GM18505 (cell line): ENCODE data around the gene TTLL9.
A peak's percentile ranks its signal among the peaks of the same experiment; 100 is the strongest.

ENCODE experiments used
- ATAC-seq: cut with Tn5 transposase; IDR thresholded peaks from one replicate; pipeline ENCODE4 v1.9.1; 2021; ENCODE audit not compliant: unreplicated experiment
- POLR2A ChIP-seq: IDR thresholded peaks from 4 replicates; pipeline ENCODE4 v1.6.1; 2011; ENCODE audit warnings: borderline replicate concordance; ENCODE audit not compliant: insufficient read depth, insufficient read length; ENCODE audit errors: extremely low read depth

The TTLL9 gene

GRCh38 chr20:31831211-31831610, 39.2 kb upstream of the TTLL9 start:
- no peak for TF ChIP-seq POLR2A
- ATAC-seq, result no peak

GRCh38 chr20:31831771-31832306, 38.6 kb upstream of the TTLL9 start:
- ATAC-seq, result no peak
- no peak for TF ChIP-seq POLR2A

- TF ChIP-seq POLR2A, result no peak
- ATAC-seq, result no peak
Observed at GRCh38 chr20:31833130-31833930, 37.1 kb upstream of the TTLL9 start.

GRCh38 chr20:31833931-31834521, 36.4 kb upstream of the TTLL9 start:
- no peak for TF ChIP-seq POLR2A
- ATAC-seq, result no peak

- no peak for ATAC-seq
- no peak for TF ChIP-seq POLR2A
Observed at GRCh38 chr20:31835554-31835953, 34.9 kb upstream of the TTLL9 start.

- no peak for TF ChIP-seq POLR2A
- peak; percentile 74 for ATAC-seq
Observed at GRCh38 chr20:31835977-31836852, 34.2 kb upstream of the TTLL9 start.

- ATAC-seq, result no peak
- no peak for TF ChIP-seq POLR2A
Observed at GRCh38 chr20:31836853-31837608, 33.4 kb upstream of the TTLL9 start.

- no peak for TF ChIP-seq POLR2A
- no peak for ATAC-seq
Observed at GRCh38 chr20:31837896-31838397, 32.5 kb upstream of the TTLL9 start.

GRCh38 chr20:31838646-31839292, 31.7 kb upstream of the TTLL9 start:
- no peak for TF ChIP-seq POLR2A
- ATAC-seq, result no peak

- no peak for TF ChIP-seq POLR2A
- no peak for ATAC-seq
Observed at GRCh38 chr20:31839782-31840487, 30.5 kb upstream of the TTLL9 start.
